ENCODE measurements around the gene TMEM94. TPM values are rescaled to one million over a fixed set of nuclear protein-coding genes. Genes with fewer than 3 reads are reported as not detected.

Gene TMEM94
- total and polyA plus RNA-seq, 2 of the 13 experiments (the other 11 are each of a cell fraction or from before 2014, with no cell fraction given), result 32.6 to 134 TPM

GRCh38 chr17:75457047-75457654 is 716 bp downstream of the TMEM94 start (continued):
- TF ChIP-seq, protein P1, sequence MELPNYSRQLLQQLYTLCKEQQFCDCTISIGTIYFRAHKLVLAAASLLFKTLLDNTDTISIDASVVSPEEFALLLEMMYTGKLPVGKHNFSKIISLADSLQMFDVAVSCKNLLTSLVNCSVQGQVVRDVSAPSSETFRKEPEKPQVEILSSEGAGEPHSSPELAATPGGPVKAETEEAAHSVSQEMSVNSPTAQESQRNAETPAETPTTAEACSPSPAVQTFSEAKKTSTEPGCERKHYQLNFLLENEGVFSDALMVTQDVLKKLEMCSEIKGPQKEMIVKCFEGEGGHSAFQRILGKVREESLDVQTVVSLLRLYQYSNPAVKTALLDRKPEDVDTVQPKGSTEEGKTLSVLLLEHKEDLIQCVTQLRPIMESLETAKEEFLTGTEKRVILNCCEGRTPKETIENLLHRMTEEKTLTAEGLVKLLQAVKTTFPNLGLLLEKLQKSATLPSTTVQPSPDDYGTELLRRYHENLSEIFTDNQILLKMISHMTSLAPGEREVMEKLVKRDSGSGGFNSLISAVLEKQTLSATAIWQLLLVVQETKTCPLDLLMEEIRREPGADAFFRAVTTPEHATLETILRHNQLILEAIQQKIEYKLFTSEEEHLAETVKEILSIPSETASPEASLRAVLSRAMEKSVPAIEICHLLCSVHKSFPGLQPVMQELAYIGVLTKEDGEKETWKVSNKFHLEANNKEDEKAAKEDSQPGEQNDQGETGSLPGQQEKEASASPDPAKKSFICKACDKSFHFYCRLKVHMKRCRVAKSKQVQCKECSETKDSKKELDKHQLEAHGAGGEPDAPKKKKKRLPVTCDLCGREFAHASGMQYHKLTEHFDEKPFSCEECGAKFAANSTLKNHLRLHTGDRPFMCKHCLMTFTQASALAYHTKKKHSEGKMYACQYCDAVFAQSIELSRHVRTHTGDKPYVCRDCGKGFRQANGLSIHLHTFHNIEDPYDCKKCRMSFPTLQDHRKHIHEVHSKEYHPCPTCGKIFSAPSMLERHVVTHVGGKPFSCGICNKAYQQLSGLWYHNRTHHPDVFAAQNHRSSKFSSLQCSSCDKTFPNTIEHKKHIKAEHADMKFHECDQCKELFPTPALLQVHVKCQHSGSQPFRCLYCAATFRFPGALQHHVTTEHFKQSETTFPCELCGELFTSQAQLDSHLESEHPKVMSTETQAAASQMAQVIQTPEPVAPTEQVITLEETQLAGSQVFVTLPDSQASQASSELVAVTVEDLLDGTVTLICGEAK (IDR thresholded peaks at IDR 0.05), result no peak
- TF ChIP-seq, protein P1 (CRISPR knock-in tag; IDR thresholded peaks at IDR 0.05), result peak; percentile 11; the same call in 1 of the 2 replicates
- TF ChIP-seq, protein P2, sequence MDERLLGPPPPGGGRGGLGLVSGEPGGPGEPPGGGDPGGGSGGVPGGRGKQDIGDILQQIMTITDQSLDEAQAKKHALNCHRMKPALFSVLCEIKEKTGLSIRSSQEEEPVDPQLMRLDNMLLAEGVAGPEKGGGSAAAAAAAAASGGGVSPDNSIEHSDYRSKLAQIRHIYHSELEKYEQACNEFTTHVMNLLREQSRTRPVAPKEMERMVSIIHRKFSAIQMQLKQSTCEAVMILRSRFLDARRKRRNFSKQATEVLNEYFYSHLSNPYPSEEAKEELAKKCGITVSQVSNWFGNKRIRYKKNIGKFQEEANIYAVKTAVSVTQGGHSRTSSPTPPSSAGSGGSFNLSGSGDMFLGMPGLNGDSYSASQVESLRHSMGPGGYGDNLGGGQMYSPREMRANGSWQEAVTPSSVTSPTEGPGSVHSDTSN (CRISPR knock-in tag; IDR thresholded peaks at IDR 0.05), result no peak
- 0 out of 2 replicates have a peak, but pooled peaks have one; percentile 30 for TF ChIP-seq ZNF761 (CRISPR knock-in tag; conservative IDR thresholded peaks at IDR 0.05)
- no peak for TF ChIP-seq SRY (CRISPR knock-in tag; IDR thresholded peaks at IDR 0.05)
- TF ChIP-seq FLYWCH1 (CRISPR knock-in tag; IDR thresholded peaks at IDR 0.05), result no peak
- TF ChIP-seq, protein P3, sequence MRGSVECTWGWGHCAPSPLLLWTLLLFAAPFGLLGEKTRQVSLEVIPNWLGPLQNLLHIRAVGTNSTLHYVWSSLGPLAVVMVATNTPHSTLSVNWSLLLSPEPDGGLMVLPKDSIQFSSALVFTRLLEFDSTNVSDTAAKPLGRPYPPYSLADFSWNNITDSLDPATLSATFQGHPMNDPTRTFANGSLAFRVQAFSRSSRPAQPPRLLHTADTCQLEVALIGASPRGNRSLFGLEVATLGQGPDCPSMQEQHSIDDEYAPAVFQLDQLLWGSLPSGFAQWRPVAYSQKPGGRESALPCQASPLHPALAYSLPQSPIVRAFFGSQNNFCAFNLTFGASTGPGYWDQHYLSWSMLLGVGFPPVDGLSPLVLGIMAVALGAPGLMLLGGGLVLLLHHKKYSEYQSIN (CRISPR knock-in tag; IDR thresholded peaks at IDR 0.05; ENCODE audit: borderline replicate concordance), result peak; percentile 81; the same call in 1 of the 2 replicates
- TF ChIP-seq ZBTB7A (CRISPR knock-in tag; IDR thresholded peaks at IDR 0.05), result peak; percentile 58; the same call in 1 of the 2 replicates
- 0 out of 2 replicates have a peak, but pooled peaks have one; percentile 25 for TF ChIP-seq ZNF530 (CRISPR knock-in tag; IDR thresholded peaks at IDR 0.05; ENCODE audit: low read depth)
- TF ChIP-seq ZC3H13 (CRISPR knock-in tag; IDR thresholded peaks at IDR 0.05), result no peak; the same call in 1 of the 2 replicates
- TF ChIP-seq ZNF354B (CRISPR knock-in tag; IDR thresholded peaks at IDR 0.05), result 0 out of 2 replicates have a peak, but pooled peaks have one; percentile 37
- TF ChIP-seq MEIS2 (CRISPR knock-in tag; IDR thresholded peaks at IDR 0.05), result peak; percentile 16; the same call in 1 of the 2 replicates
- no peak for TF ChIP-seq ETV5 (CRISPR knock-in tag; IDR thresholded peaks at IDR 0.05; ENCODE audit: borderline replicate concordance)
- TF ChIP-seq ZNF468 (CRISPR knock-in tag; IDR thresholded peaks at IDR 0.05), result no peak
- TF ChIP-seq MED1 (CRISPR knock-in tag; IDR thresholded peaks at IDR 0.05), result peak; percentile 59
- no peak for TF ChIP-seq ZNF335 (CRISPR knock-in tag; IDR thresholded peaks at IDR 0.05)
- TF ChIP-seq CENPBD1 (CRISPR knock-in tag; IDR thresholded peaks at IDR 0.05; ENCODE audit: borderline replicate concordance, low read depth), result 0 out of 2 replicates have a peak, but pooled peaks have one; percentile 10
- peak; percentile 56 for TF ChIP-seq SAP130 (CRISPR knock-in tag; IDR thresholded peaks at IDR 0.05; ENCODE audit: low read depth)

Measured in HepG2 (cell line).